Calu3 (cell line): ENCODE results near the gene PAM16. TPM values are rescaled to one million over a fixed set of nuclear protein-coding genes. Genes with fewer than 3 reads are reported as not detected.
A peak's percentile ranks its signal among the peaks of the same experiment; 100 is the strongest.

Experiments used
- BruUV-seq: library from RNA; stranded (reverse); fragments of 400-500 nt; replicated peaks from 2 replicates; lab custom pipeline; 2021; lab: Mats Ljungman, UMichigan
- CTCF ChIA-PET: fragments of 300-600 bp; sonication (Branson Sonifier 250); formaldehyde crosslinking; loops from one replicate; lab custom pipeline; 2022; ENCODE audit warnings: antibody characterized with exemption; lab: Charles Lee
- DNase-seq: peaks from one replicate; pipeline ENCODE4 v3.0.0; 2022
- H3K27ac Mint-ChIP-seq: one replicate; pipeline ENCODE4 v1.8.0; 2022; ENCODE audit warnings: mixed read lengths; ENCODE audit not compliant: unreplicated experiment
- H3K27me3 Mint-ChIP-seq: one replicate; pipeline ENCODE4 v1.8.0; 2022; ENCODE audit warnings: mixed read lengths; ENCODE audit not compliant: unreplicated experiment
- H3K36me3 Mint-ChIP-seq: one replicate; pipeline ENCODE4 v1.8.0; 2022; ENCODE audit warnings: mild to moderate bottlenecking, moderate library complexity, mixed read lengths; ENCODE audit not compliant: insufficient read depth, unreplicated experiment
- H3K4me1 Mint-ChIP-seq: one replicate; pipeline ENCODE4 v1.8.0; 2022; ENCODE audit warnings: mild to moderate bottlenecking, low read depth, mixed read lengths; ENCODE audit not compliant: unreplicated experiment
- H3K4me3 Mint-ChIP-seq: one replicate; pipeline ENCODE4 v1.8.0; 2022; ENCODE audit warnings: mild to moderate bottlenecking, low read depth, moderate library complexity, mixed read lengths; ENCODE audit not compliant: unreplicated experiment
- H3K9me3 Mint-ChIP-seq: one replicate; pipeline ENCODE4 v1.8.0; 2022; ENCODE audit warnings: low read depth, mixed read lengths; ENCODE audit not compliant: unreplicated experiment
- CTCF ChIP-seq: fragments of 200-600 bp; IDR thresholded peaks from one replicate; pipeline ENCODE4 v1.8.0; 2022; ENCODE audit warnings: antibody characterized with exemption; ENCODE audit not compliant: unreplicated experiment
- intact Hi-C: fragments of 100-400 bp; cut with micrococcal nuclease; formaldehyde crosslinking; loops from one replicate; pipeline ENCODE4 v1.10.0; 2022; ENCODE audit not compliant: unreplicated experiment
- total RNA-seq: library from RNA; stranded (reverse); gene quantifications from 2 replicates; pipeline ENCODE4 v1.2.3, GENCODE V29; 2022

Gene PAM16
- total RNA-seq, 1 experiment from 2014 or later: 72.7 TPM

DNA sequence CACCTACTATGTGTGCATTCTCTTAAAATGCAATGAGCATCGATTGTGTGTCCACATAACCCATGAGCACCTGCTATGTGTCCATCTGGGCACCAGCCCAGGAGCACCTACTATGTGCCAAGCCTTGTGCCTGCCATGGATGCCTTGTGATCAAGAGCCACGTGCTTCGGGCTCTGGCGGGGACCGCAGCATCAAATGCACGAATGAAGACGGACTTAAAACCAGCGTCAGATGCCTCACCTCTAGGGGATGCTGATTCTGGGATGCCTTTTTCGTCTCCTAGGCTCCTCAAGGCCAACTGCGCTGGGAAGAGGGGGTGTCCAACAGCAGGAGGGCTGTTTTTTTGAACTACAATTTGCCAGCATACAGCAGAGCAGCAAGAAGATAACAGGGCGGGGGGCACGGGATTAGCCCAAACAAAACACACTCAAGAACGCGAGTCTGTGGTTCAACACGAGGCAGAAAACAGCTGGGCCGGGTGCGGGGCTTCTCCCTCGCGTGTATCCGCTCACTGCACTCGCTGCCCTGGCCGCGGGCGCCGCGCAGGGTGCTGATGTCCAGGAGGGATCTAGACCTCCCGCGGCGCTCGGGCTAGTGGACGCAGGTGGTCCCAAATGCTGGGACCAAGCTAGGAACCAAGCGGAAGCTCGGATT, 36.5 kb downstream of the PAM16 start:
- intact Hi-C loops: no loop called here
- H3K4me1 Mint-ChIP-seq: peaks cover 32% of the 10 kb centered on the region
- H3K27me3 Mint-ChIP-seq: no peaks in the 10 kb centered on the region

GRCh38 chr16:4313563-4314531, 37.3 kb downstream of the PAM16 start:
- H3K4me3 Mint-ChIP-seq: peak overlapping the region; percentile 64

More for the DNA sequence above, 36.5 kb downstream of the PAM16 start:
- CTCF ChIA-PET: interaction anchor here (0.6 to 2.0 kb wide), 4 partner anchors 13 to 261 kb away, joined by 3 to 9 read pairs (median 6); no protein-coding TSS in a partner anchor
- peak; percentile 47 for DNase-seq
- Mint-ChIP-seq H3K9me3 (no peaks in the 10 kb centered on the region), H3K27ac (peak overlapping the region; percentile 63), H3K4me3 (peak overlapping the region; percentile 64), H3K36me3 (peaks cover 43% of the 10 kb centered on the region)
- no peak for TF ChIP-seq CTCF
- BruUV-seq: no TSS peak

DNA sequence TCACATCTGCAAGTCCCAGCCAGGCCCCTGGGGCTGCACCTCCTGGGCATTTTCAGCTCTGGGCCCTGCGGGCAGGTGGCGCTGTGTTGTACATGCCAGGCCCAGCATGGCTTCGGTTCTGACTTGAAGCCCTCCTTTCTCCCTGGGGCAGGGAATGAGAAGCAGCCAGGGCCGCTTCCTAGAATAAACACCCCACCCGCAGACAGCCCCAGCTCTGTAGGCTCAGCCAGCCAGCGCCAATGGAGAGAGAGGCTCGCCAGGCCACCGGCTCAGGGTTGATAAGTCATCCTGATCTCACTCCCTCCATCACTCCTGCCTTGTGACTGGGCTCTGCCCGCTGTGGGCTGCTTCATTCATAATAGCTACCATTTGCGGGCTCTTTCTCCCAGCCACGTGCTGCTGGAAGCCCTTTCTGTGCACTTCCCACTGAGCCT, 41.3 kb downstream of the PAM16 start:
- CTCF ChIA-PET: interaction anchor here (0.6 to 2.8 kb wide), 13 partner anchors 10 to 110 kb away, joined by 3 to 17 read pairs (median 6); no protein-coding TSS in a partner anchor
- Mint-ChIP-seq H3K36me3 (peaks cover 21% of the 10 kb centered on the region), H3K4me1 (peaks cover 34% of the 10 kb centered on the region), H3K9me3 (no peaks in the 10 kb centered on the region), H3K27me3 (no peaks in the 10 kb centered on the region), H3K27ac (no peak overlapping the region), H3K4me3 (no peak overlapping the region)
- TF ChIP-seq CTCF: peak; percentile 84
- intact Hi-C loops: no loop called here
- BruUV-seq: no TSS peak
- peak; percentile 91 for DNase-seq

More at GRCh38 chr16:4313563-4314531, 37.3 kb downstream of the PAM16 start:
- Mint-ChIP-seq H3K36me3 (peaks cover 50% of the 10 kb centered on the region), H3K9me3 (no peaks in the 10 kb centered on the region), H3K27me3 (no peaks in the 10 kb centered on the region), H3K4me1 (peaks cover 39% of the 10 kb centered on the region), H3K27ac (no peak overlapping the region)
- intact Hi-C loops: no loop called here
- CTCF ChIA-PET: interaction anchor here (1.1 to 2.3 kb wide), 2 partner anchors 14 to 62 kb away, joined by 3 to 6 read pairs; no protein-coding TSS in a partner anchor
- peak; percentile 87 for TF ChIP-seq CTCF
- no TSS peak for BruUV-seq
- peak; percentile 83 for DNase-seq

- Mint-ChIP-seq H3K9me3 (no peaks in the 10 kb centered on the region), H3K27me3 (no peaks in the 10 kb centered on the region), H3K27ac (no peak overlapping the region), H3K36me3 (peaks cover 15% of the 10 kb centered on the region), H3K4me1 (peaks cover 29% of the 10 kb centered on the region), H3K4me3 (peak overlapping the region; percentile 32)
- BruUV-seq: no TSS peak
- intact Hi-C loops: no loop called here
- no peak for TF ChIP-seq CTCF
- DNase-seq: no peak
- CTCF ChIA-PET: interaction anchor here (0.7 to 2.8 kb wide), 12 partner anchors 10 to 110 kb away, joined by 3 to 17 read pairs (median 6); no protein-coding TSS in a partner anchor
Observed at GRCh38 chr16:4309102-4309832, 41.9 kb downstream of the PAM16 start.
